HFFc6 (cell line): Measurements from ENCODE around the gene GRK3. TPM values are rescaled to one million over a fixed set of nuclear protein-coding genes. Genes with fewer than 3 reads are reported as not detected.

Experiments used
- DNase-seq: peaks from one replicate; pipeline ENCODE4 v3.0.0-alpha.2; 2018
- H3K27ac Mint-ChIP-seq: 2 replicates; pipeline ENCODE4 v1.8.0; 2020; ENCODE audit warnings: mild to moderate bottlenecking, mixed read lengths
- H3K27me3 Mint-ChIP-seq: 2 replicates; pipeline ENCODE4 v1.8.0; 2021; ENCODE audit warnings: mild to moderate bottlenecking, moderate library complexity, mixed read lengths; ENCODE audit not compliant: insufficient read depth
- H3K36me3 Mint-ChIP-seq: 2 replicates; pipeline ENCODE4 v1.8.0; 2021; ENCODE audit warnings: low read depth, mixed read lengths
- H3K4me1 Mint-ChIP-seq: 2 replicates; pipeline ENCODE4 v1.8.0; 2020; ENCODE audit warnings: low read depth, mixed read lengths
- H3K4me3 Mint-ChIP-seq: 2 replicates; pipeline ENCODE4 v1.8.0; 2020; ENCODE audit warnings: mild to moderate bottlenecking, moderate library complexity, mixed read lengths
- H3K9me3 Mint-ChIP-seq: 2 replicates; pipeline ENCODE4 v1.8.0; 2020; ENCODE audit warnings: mild to moderate bottlenecking, mixed read lengths
- total RNA-seq, 6 experiments: library from RNA; stranded (reverse); fragmentation: NEBNext Ultra II Directional; extraction: Animal tissue kit (Norgen Biotek cat#: 25700); gene quantifications; 2 replicates in 1 of 6; 3 replicates in 5 of 6; pipeline ENCODE4 v1.2.3, GENCODE V29; 2021
- TF ChIP-seq, protein P1 (sequence below): fragments of 200-600 bp; sonication (generic); IDR thresholded peaks from 2 replicates; pipeline ENCODE4 v1.5.0; 2021; ENCODE audit warnings: antibody characterized with exemption, mild to moderate bottlenecking

The GRK3 gene
- total RNA-seq, 6 experiments from 2014 or later, result 0.05 TPM; not detected in 5

DNA sequence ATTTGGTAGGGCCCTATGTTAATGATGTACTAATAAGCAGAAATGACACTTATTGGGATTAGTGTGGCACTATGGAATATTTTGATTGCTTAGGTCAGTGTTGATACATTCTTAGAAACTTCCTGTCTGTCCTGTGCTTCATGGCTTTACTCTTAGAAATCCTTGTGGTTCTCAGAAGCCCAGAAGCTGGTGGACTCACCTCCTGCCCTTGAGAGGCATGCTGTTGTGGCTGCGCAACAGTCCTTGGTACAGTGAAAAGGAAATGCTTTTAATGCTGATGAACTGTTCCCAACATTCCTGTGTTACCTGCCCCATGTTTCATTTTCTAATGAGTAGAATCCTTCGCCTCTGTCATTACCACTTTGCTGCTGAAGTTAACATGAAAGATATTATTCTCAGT lies 125.2 kb downstream of the GRK3 start:
- no peaks in the 10 kb centered on the region for H3K4me1 Mint-ChIP-seq
- DNase-seq, result no peak
- H3K27me3 Mint-ChIP-seq, result peaks cover 2% of the 10 kb centered on the region; the same call in 1 of the 2 replicates
- TF ChIP-seq, protein P1, sequence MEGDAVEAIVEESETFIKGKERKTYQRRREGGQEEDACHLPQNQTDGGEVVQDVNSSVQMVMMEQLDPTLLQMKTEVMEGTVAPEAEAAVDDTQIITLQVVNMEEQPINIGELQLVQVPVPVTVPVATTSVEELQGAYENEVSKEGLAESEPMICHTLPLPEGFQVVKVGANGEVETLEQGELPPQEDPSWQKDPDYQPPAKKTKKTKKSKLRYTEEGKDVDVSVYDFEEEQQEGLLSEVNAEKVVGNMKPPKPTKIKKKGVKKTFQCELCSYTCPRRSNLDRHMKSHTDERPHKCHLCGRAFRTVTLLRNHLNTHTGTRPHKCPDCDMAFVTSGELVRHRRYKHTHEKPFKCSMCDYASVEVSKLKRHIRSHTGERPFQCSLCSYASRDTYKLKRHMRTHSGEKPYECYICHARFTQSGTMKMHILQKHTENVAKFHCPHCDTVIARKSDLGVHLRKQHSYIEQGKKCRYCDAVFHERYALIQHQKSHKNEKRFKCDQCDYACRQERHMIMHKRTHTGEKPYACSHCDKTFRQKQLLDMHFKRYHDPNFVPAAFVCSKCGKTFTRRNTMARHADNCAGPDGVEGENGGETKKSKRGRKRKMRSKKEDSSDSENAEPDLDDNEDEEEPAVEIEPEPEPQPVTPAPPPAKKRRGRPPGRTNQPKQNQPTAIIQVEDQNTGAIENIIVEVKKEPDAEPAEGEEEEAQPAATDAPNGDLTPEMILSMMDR, result no peak
- no peak overlapping the region for H3K4me3 Mint-ChIP-seq
- H3K9me3 Mint-ChIP-seq, result peaks cover 16% of the 10 kb centered on the region; the same call in 1 of the 2 replicates
- H3K27ac Mint-ChIP-seq, result no peak overlapping the region
- H3K36me3 Mint-ChIP-seq, result no peaks in the 10 kb centered on the region

DNA sequence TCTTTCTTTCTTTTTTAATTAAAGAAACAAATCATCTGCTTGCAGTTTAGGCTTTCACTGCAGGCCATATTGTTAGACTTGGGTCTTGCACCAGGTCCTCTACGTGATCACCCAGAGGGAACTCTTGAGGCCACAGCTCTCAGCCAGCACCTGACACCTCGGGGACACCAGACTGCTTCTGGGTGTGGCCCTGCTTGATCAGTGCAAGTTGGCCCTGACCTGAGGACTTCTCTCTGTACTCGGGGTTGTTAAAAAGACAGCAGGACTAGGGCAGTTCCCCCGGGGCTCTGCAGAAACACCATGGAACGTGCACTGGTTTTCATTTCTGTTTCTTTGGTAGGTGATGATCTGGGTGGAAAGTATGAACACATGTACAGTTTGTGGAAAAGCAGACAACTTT lies 126.3 kb downstream of the GRK3 start:
- no peak overlapping the region for H3K27ac Mint-ChIP-seq
- peaks cover 21% of the 10 kb centered on the region; the same call in 1 of the 2 replicates for H3K9me3 Mint-ChIP-seq
- TF ChIP-seq, protein P1, result no peak
- H3K36me3 Mint-ChIP-seq, result no peaks in the 10 kb centered on the region
- no peak for DNase-seq
- no peak overlapping the region for H3K4me3 Mint-ChIP-seq
- peaks cover 2% of the 10 kb centered on the region; the same call in 1 of the 2 replicates for H3K27me3 Mint-ChIP-seq
- no peaks in the 10 kb centered on the region for H3K4me1 Mint-ChIP-seq

DNA sequence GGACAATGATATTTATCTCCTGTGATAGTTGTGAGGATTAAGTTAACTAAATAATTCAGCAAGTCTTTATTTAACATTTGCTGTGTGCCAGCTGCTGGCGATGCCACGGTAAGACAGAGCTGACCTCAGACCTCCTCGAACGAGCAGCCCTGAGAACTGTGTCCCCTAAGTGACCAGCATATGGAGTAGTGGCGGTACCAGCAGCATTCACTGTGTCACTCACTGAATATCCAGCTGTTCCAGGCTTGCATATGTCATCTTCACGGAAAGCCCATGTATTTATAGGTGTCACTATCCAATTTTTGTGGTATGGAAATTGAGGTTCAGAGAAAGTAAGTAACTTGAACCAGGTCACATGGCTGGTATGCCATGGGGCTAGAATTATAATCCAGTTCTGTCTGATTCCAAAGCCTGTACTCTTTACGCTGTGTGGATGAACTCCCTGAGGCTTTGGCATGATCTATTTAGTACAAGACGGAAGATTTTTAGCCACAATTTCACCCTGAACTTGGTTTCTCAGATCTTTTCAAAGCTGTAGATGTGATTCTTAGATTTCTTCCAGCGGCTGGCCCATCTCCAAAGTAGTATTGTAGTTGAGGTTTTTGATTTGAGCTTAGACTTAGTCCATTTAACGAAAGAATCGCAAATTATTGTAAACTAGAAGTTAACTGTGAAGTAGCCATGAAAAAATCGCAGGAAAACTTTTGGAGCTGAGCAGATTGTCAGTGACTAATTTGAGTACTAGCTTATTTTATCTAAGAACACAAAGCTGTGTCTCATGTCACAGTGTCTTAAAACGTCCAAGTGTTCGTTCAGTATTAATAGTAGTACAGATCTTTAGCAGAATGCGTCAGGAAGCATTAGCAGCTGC lies 128.2 kb downstream of the GRK3 start:
- H3K27me3 Mint-ChIP-seq, result peaks cover 4% of the 10 kb centered on the region
- TF ChIP-seq, protein P1, result no peak
- no peaks in the 10 kb centered on the region for H3K36me3 Mint-ChIP-seq
- H3K4me1 Mint-ChIP-seq, result no peaks in the 10 kb centered on the region
- no peak overlapping the region for H3K4me3 Mint-ChIP-seq
- DNase-seq, result no peak
- H3K9me3 Mint-ChIP-seq, result peaks cover 24% of the 10 kb centered on the region; the same call in 1 of the 2 replicates
- H3K27ac Mint-ChIP-seq, result no peak overlapping the region

DNA sequence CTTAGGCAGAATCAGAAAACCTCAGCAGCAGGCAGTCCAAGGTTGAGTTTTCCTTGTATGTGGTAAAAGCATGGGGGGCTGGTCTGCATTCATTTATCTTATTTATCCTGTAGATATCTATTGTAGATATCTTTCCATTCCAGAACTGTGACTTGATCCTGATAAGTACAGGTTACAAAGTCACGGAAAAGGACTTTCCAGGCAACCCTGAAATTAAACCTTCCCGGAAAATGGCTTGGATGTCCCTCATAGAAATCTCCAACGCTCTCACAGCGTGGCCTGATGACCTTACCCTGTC lies 128.7 kb downstream of the GRK3 start:
- Mint-ChIP-seq H3K27me3 (peaks cover 4% of the 10 kb centered on the region), H3K27ac (no peak overlapping the region), H3K4me3 (no peak overlapping the region), H3K36me3 (no peaks in the 10 kb centered on the region), H3K9me3 (peaks cover 26% of the 10 kb centered on the region; the same call in 1 of the 2 replicates), H3K4me1 (no peaks in the 10 kb centered on the region)
- DNase-seq, result no peak
- TF ChIP-seq, protein P1, result no peak

DNA sequence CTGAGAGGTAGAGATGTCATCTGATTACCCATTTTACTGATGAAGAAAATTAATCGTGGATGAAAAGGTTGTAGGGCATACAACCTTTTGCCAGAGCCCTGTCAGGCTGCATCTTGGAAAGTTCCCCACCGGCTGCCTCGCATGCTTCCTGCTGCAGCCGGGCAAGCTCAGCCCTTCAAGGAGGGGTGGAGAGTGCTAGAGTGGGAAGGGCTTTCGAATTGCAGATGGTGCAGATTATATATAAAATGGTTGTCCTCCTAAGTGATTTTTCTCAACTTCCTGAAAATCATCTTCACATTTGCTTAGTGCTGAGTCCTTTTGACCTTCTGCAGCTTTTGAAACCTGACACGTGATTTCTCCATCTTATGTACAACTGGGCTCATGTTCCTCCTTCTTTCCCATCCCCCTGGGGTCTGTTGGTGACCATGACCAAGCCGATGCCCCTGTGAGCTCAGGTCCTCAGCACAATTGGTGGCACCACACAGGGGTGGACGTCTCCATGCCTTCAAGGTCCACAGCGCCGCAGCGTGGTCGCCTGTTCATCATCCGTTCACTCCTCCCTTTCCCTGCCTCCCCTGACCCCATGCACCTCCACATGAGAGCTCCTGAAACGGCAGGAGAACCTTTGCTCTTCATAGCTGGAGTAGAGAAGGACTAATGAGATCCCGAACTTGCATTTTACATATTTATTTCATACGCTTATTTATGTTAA lies 129.9 kb downstream of the GRK3 start:
- H3K4me1 Mint-ChIP-seq, result no peaks in the 10 kb centered on the region
- TF ChIP-seq, protein P1, result no peak
- DNase-seq, result no peak
- H3K27me3 Mint-ChIP-seq, result peaks cover 6% of the 10 kb centered on the region
- peaks cover 33% of the 10 kb centered on the region; the same call in 1 of the 2 replicates for H3K9me3 Mint-ChIP-seq
- H3K36me3 Mint-ChIP-seq, result no peaks in the 10 kb centered on the region
- no peak overlapping the region for H3K27ac Mint-ChIP-seq
- no peak overlapping the region for H3K4me3 Mint-ChIP-seq
